Keratinocyte (primary cell): ENCODE data around the gene GNB5. TPM values are rescaled to one million over a fixed set of nuclear protein-coding genes. Genes with fewer than 3 reads are reported as not detected.

Experiments used
- DNase-seq: peaks from one replicate; pipeline ENCODE4 v3.0.0-alpha.2; 2011; ENCODE audit warnings: low read depth, missing footprints, low spot score
- FAIRE-seq: peaks from 2 replicates; lab custom pipeline; 2011; peaks lifted over from hg19 to GRCh38; lab: Jason Lieb, UNC
- H2AFZ ChIP-seq: 2 replicates; pipeline ENCODE4 v1.6.0; 2012; ENCODE audit warnings: low read length, control low read depth, inconsistent platforms; ENCODE audit not compliant: control insufficient read depth
- H3K27ac ChIP-seq: 2 replicates; pipeline ENCODE4 v1.5.1; 2011; ENCODE audit warnings: low read length; ENCODE audit not compliant: control insufficient read depth, insufficient read depth
- H3K27me3 ChIP-seq: 3 replicates; pipeline ENCODE4 v1.6.0; 2011; ENCODE audit warnings: low read length; ENCODE audit not compliant: control insufficient read depth, insufficient read depth; ENCODE audit errors: extremely low read depth
- H3K36me3 ChIP-seq, 2 experiments: 2 replicates in 1 of 2; 3 replicates in 1 of 2; pipeline ENCODE4 v1.5.1; 2011; ENCODE audit warnings: low read length in 2 of 2, mild to moderate bottlenecking in 1 of 2; ENCODE audit not compliant: control insufficient read depth in 2 of 2, insufficient read depth in 2 of 2; ENCODE audit errors: extremely low read depth in 1 of 2
- H3K4me1 ChIP-seq: 3 replicates; pipeline ENCODE4 v1.5.1; 2011; ENCODE audit warnings: low read length; ENCODE audit not compliant: control insufficient read depth, insufficient read depth; ENCODE audit errors: extremely low read depth
- H3K4me2 ChIP-seq: 3 replicates; pipeline ENCODE4 v1.6.0; 2011; ENCODE audit warnings: low read depth, low read length; ENCODE audit not compliant: control insufficient read depth, insufficient read depth; ENCODE audit errors: extremely low read depth
- H3K4me3 ChIP-seq, 3 experiments: fragments of 200-600 bp in 1 of 3; sonication (generic) in 1 of 3; 2 replicates in 2 of 3; 3 replicates in 1 of 3; pipeline ENCODE4 v1.5.1; 2011 to 2016; ENCODE audit warnings: low read length in 3 of 3, mild to moderate bottlenecking in 3 of 3, control low read depth in 2 of 3, inconsistent platforms in 1 of 3, low read depth in 1 of 3, mixed read lengths in 1 of 3, mixed run types in 1 of 3, moderate library complexity in 1 of 3; ENCODE audit not compliant: control insufficient read depth in 2 of 3, insufficient read depth in 2 of 3; ENCODE audit errors: extremely low read depth in 1 of 3
- H3K79me2 ChIP-seq: 2 replicates; pipeline ENCODE4 v1.6.0; 2012; ENCODE audit warnings: low read length; ENCODE audit not compliant: control insufficient read depth, insufficient read depth
- H3K9ac ChIP-seq: 3 replicates; pipeline ENCODE4 v1.6.0; 2011; ENCODE audit warnings: low read length; ENCODE audit not compliant: control insufficient read depth, insufficient read depth; ENCODE audit errors: extremely low read depth
- H3K9me1 ChIP-seq: 3 replicates; pipeline ENCODE4 v1.6.0; 2011; ENCODE audit warnings: low read length; ENCODE audit not compliant: control insufficient read depth, insufficient read depth; ENCODE audit errors: extremely low read depth
- H3K9me3 ChIP-seq: 2 replicates; pipeline ENCODE4 v1.5.1; 2012; ENCODE audit warnings: low read depth, low read length; ENCODE audit not compliant: control insufficient read depth
- H4K20me1 ChIP-seq: 3 replicates; pipeline ENCODE4 v1.6.0; 2011; ENCODE audit warnings: low read length; ENCODE audit not compliant: control insufficient read depth, insufficient read depth; ENCODE audit errors: extremely low read depth
- CTCF ChIP-seq, 3 experiments: IDR thresholded peaks in 1 of 3; conservative IDR thresholded peaks in 1 of 3; optimal IDR thresholded peaks in 1 of 3; 2 replicates in 2 of 3; 3 replicates in 1 of 3; pipeline versions ENCODE3 to v1.5.1; 2011; ENCODE audit warnings: low read length in 3 of 3, mild to moderate bottlenecking in 3 of 3, moderate library complexity in 2 of 3, control low read depth in 1 of 3, inconsistent platforms in 1 of 3; ENCODE audit not compliant: insufficient read depth in 2 of 3; ENCODE audit errors: extremely low read depth in 1 of 3
- EZH2 ChIP-seq: IDR thresholded peaks from one replicate; pipeline ENCODE4 v1.6.1; 2012; ENCODE audit warnings: inconsistent platforms, mild to moderate bottlenecking, low read length, moderate library complexity
- dilution Hi-C: fragments of 300-500 bp; cut with MboI; formaldehyde crosslinking; loops from one replicate; pipeline ENCODE4 v1.7.0; 2020; ENCODE audit warnings: low sequenced_read_pairs; ENCODE audit not compliant: extremely low pct_ligation_motif_present
- polyA plus RNA-seq, 5 experiments: library from polyadenylated mRNA; depleted of rRNA in 3 of 5; stranded (reverse) in 3 of 5; stranded (forward) in 1 of 5; unstranded in 1 of 5; fragments of >200 nt; gene quantifications; 1 replicate in 1 of 5; 2 replicates in 3 of 5; 3 replicates in 1 of 5; pipeline versions ENCODE4 v1.2.1 to v1.2.3, GENCODE V29; 2011 to 2012; ENCODE audit warnings: missing spikeins in 2 of 5, low read depth in 1 of 5, low replicate concordance in 1 of 5

GNB5 gene
- polyA plus RNA-seq, 1 donor (not counting 4 experiments of a cell fraction or from before 2014, with no cell fraction given), result 25.8 TPM

- H3K4me3 ChIP-seq, result peak overlapping the region; percentile 32 to 56 (median 39)
- H3K4me2 ChIP-seq, result peak overlapping the region; percentile 76
- peak overlapping the region; percentile 90 for H2AFZ ChIP-seq
- dilution Hi-C loops, result no loop called here
- H4K20me1 ChIP-seq, result no peaks in the 10 kb centered on the region
- DNase-seq (no peak), FAIRE-seq (no peak)
- H3K27ac ChIP-seq, result no peak overlapping the region
- no peaks in the 10 kb centered on the region for H3K4me1 ChIP-seq
- H3K9me1 ChIP-seq, result no peaks in the 10 kb centered on the region
- H3K36me3 ChIP-seq, result no peaks in the 10 kb centered on the region
- H3K9ac ChIP-seq, result peak overlapping the region; percentile 68
- no peaks in the 10 kb centered on the region for H3K79me2 ChIP-seq
- H3K9me3 ChIP-seq, result no peaks in the 10 kb centered on the region
- no peak for TF ChIP-seq EZH2
- peak in 1 of 3 experiments; percentile 16 for TF ChIP-seq CTCF (optimal IDR thresholded peaks at IDR 0.05 in 1 of 3, IDR thresholded peaks at IDR 0.05 in 1 of 3, conservative IDR thresholded peaks at IDR 0.05 in 1 of 3; ENCODE audit: extremely low read depth in 1 of 3, insufficient read depth in 2 of 3, low read length in 3 of 3)
- peaks cover 8% of the 10 kb centered on the region for H3K27me3 ChIP-seq
Observed at GRCh38 chr15:52112203-52112750, 78.9 kb downstream of the GNB5 start.

- Histone ChIP-seq H3K36me3 (no peaks in the 10 kb centered on the region), H2AFZ (peak overlapping the region; percentile 90), H3K9ac (peak overlapping the region; percentile 68), H3K4me3 (peak overlapping the region; percentile 32 to 56 (median 39)), H3K4me1 (no peaks in the 10 kb centered on the region), H3K27ac (no peak overlapping the region), H3K9me3 (no peaks in the 10 kb centered on the region), H3K9me1 (no peaks in the 10 kb centered on the region), H3K27me3 (peaks cover 8% of the 10 kb centered on the region), H3K79me2 (no peaks in the 10 kb centered on the region), H3K4me2 (peak overlapping the region; percentile 76), H4K20me1 (no peaks in the 10 kb centered on the region)
- FAIRE-seq (no peak), DNase-seq (no peak)
- dilution Hi-C loops, result no loop called here
- no peak for TF ChIP-seq CTCF (optimal IDR thresholded peaks at IDR 0.05 in 1 of 3, IDR thresholded peaks at IDR 0.05 in 1 of 3, conservative IDR thresholded peaks at IDR 0.05 in 1 of 3; ENCODE audit: extremely low read depth in 1 of 3, insufficient read depth in 2 of 3, low read length in 3 of 3)
- peak; percentile 53 for TF ChIP-seq EZH2
Observed at GRCh38 chr15:52111517-52112202, 79.5 kb downstream of the GNB5 start.
